ENCODE measurements around the gene TXNDC11. TPM values are rescaled to one million over a fixed set of nuclear protein-coding genes. Genes with fewer than 3 reads are reported as not detected.
A peak's percentile ranks its signal among the peaks of the same experiment; 100 is the strongest.

TXNDC11 gene
- total RNA-seq, 8 experiments from 2014 or later: 10.6 to 30.5 (median 20.3) TPM

GRCh38 chr16:11689031-11689840, 53.4 kb downstream of the TXNDC11 start:
- in situ Hi-C loops (cut with MboI; ENCODE audit: low pct_unique_long_range_greater_than_20kb in 2 of 9, low sequenced_read_pairs in 9 of 9, unreplicated experiment in 9 of 9): no loop called here
- peak in 1 of 8 experiments; percentile 61 for ATAC-seq (replicated peaks in 6 of 8)
- H3K4me1 ChIP-seq (replicated peaks in 1 of 2): peaks cover 5 to 6% of the 10 kb centered on the region in 2 donors
- H3K4me3 ChIP-seq: no peak overlapping the region
- WGBS, 10 experiments: 84 to 100% (median 92%) methylated on average over 1 to 3 of the region's 3 CpGs; no CpG with 5 or more reads in 1 of the 10 experiments
- H3K27ac ChIP-seq: no peak overlapping the region

GRCh38 chr16:11688520-11688886, 54.2 kb downstream of the TXNDC11 start:
- H3K4me3 ChIP-seq: no peak overlapping the region

GRCh38 chr16:11687601-11688519, 54.8 kb downstream of the TXNDC11 start:
- peaks cover 5 to 6% of the 10 kb centered on the region in 2 donors for H3K4me1 ChIP-seq (replicated peaks in 1 of 2)
- H3K27ac ChIP-seq: no peak overlapping the region
- in situ Hi-C loops (cut with MboI; ENCODE audit: low pct_unique_long_range_greater_than_20kb in 2 of 9, low sequenced_read_pairs in 9 of 9, unreplicated experiment in 9 of 9): no loop called here
- H3K4me3 ChIP-seq: no peak overlapping the region
- 60 to 100% (median 94%) methylated on average over 2 to 12 of the region's 13 CpGs for WGBS, 10 experiments
- no peak for ATAC-seq (replicated peaks in 6 of 8)

More at GRCh38 chr16:11688520-11688886, 54.2 kb downstream of the TXNDC11 start:
- in situ Hi-C loops (cut with MboI; ENCODE audit: low pct_unique_long_range_greater_than_20kb in 2 of 9, low sequenced_read_pairs in 9 of 9, unreplicated experiment in 9 of 9): no loop called here
- no peak overlapping the region for H3K27ac ChIP-seq
- WGBS, 10 experiments: 67 to 100% (median 100%) methylated on average over 1 of the region's 1 CpG; no CpG with 5 or more reads in 3 of the 10 experiments
- no peak for ATAC-seq (replicated peaks in 6 of 8)
- peaks cover 5 to 6% of the 10 kb centered on the region in 2 donors for H3K4me1 ChIP-seq (replicated peaks in 1 of 2)

- Histone ChIP-seq H3K4me1 (replicated peaks in 1 of 2) (peaks cover 5 to 6% of the 10 kb centered on the region in 2 donors), H3K27ac (no peak overlapping the region), H3K4me3 (no peak overlapping the region)
- 69 to 100% (median 89%) methylated on average over 3 to 6 of the region's 6 CpGs for whole genome bisulfite sequencing, 10 experiments
- in situ Hi-C loops (cut with MboI; ENCODE audit: low pct_unique_long_range_greater_than_20kb in 2 of 9, low sequenced_read_pairs in 9 of 9, unreplicated experiment in 9 of 9): no loop called here
- ATAC-seq (replicated peaks in 6 of 8): no peak
Measured at GRCh38 chr16:11686713-11687380, 55.8 kb downstream of the TXNDC11 start.

- in situ Hi-C loops (cut with MboI; ENCODE audit: low pct_unique_long_range_greater_than_20kb in 2 of 9, low sequenced_read_pairs in 9 of 9, unreplicated experiment in 9 of 9): no loop called here
- no peak overlapping the region for H3K27ac ChIP-seq
- WGBS, 10 experiments: 54 to 100% (median 91%) methylated on average over 1 to 8 of the region's 9 CpGs
- no peak for ATAC-seq (replicated peaks in 6 of 8)
- H3K4me1 ChIP-seq (replicated peaks in 1 of 2): peaks cover 5 to 6% of the 10 kb centered on the region in 2 donors
- H3K4me3 ChIP-seq: no peak overlapping the region
Measured at GRCh38 chr16:11685844-11686618, 56.6 kb downstream of the TXNDC11 start.

GRCh38 chr16:11684231-11685025, 58.2 kb downstream of the TXNDC11 start:
- WGBS, 10 experiments: 92 to 100% (median 97%) methylated on average over 2 to 8 of the region's 12 CpGs; no CpG with 5 or more reads in 2 of the 10 experiments

GRCh38 chr16:11683145-11683544, 59.5 kb downstream of the TXNDC11 start:
- WGBS, 10 experiments: 66 to 100% (median 81%) methylated on average over 1 to 8 of the region's 11 CpGs; no CpG with 5 or more reads in 4 of the 10 experiments
- in situ Hi-C loops (cut with MboI; ENCODE audit: low pct_unique_long_range_greater_than_20kb in 2 of 9, low sequenced_read_pairs in 9 of 9, unreplicated experiment in 9 of 9): no loop called here
- no peaks in the 10 kb centered on the region for H3K4me1 ChIP-seq (replicated peaks in 1 of 2)
- H3K27ac ChIP-seq: no peak overlapping the region
- no peak overlapping the region for H3K4me3 ChIP-seq
- ATAC-seq (replicated peaks in 6 of 8): peak in 4 of 8 experiments; percentile 14 to 62 (median 38)

More at GRCh38 chr16:11684231-11685025, 58.2 kb downstream of the TXNDC11 start:
- H3K4me1 ChIP-seq (replicated peaks in 1 of 2): no peaks in the 10 kb centered on the region
- H3K27ac ChIP-seq: no peak overlapping the region
- in situ Hi-C loops (cut with MboI; ENCODE audit: low pct_unique_long_range_greater_than_20kb in 2 of 9, low sequenced_read_pairs in 9 of 9, unreplicated experiment in 9 of 9): no loop called here
- no peak overlapping the region for H3K4me3 ChIP-seq
- no peak for ATAC-seq (replicated peaks in 6 of 8)

- whole genome bisulfite sequencing, 10 experiments: 0 to 91% (median 42%) methylated on average over 2 to 5 of the region's 5 CpGs; no CpG with 5 or more reads in 3 of the 10 experiments
- H3K4me3 ChIP-seq: no peak overlapping the region
- H3K27ac ChIP-seq: no peak overlapping the region
- in situ Hi-C loops (cut with MboI; ENCODE audit: low pct_unique_long_range_greater_than_20kb in 2 of 9, low sequenced_read_pairs in 9 of 9, unreplicated experiment in 9 of 9): no loop called here
- H3K4me1 ChIP-seq (replicated peaks in 1 of 2): no peaks in the 10 kb centered on the region
- peak; percentile 23 to 80 (median 71) for ATAC-seq (replicated peaks in 6 of 8)
Measured at GRCh38 chr16:11682655-11683096, 60.0 kb downstream of the TXNDC11 start.

- Histone ChIP-seq H3K4me3 (no peak overlapping the region), H3K4me1 (replicated peaks in 1 of 2) (no peaks in the 10 kb centered on the region), H3K27ac (no peak overlapping the region)
- WGBS, 10 experiments: 46 to 100% (median 76%) methylated on average over 1 to 10 of the region's 12 CpGs
- in situ Hi-C loops (cut with MboI; ENCODE audit: low pct_unique_long_range_greater_than_20kb in 2 of 9, low sequenced_read_pairs in 9 of 9, unreplicated experiment in 9 of 9): no loop called here
- ATAC-seq (replicated peaks in 6 of 8): peak in 7 of 8 experiments; percentile 4 to 66 (median 27)
Measured at GRCh38 chr16:11681976-11682654, 60.5 kb downstream of the TXNDC11 start.

- no peaks in the 10 kb centered on the region for H3K4me1 ChIP-seq (replicated peaks in 1 of 2)
- in situ Hi-C loops (cut with MboI; ENCODE audit: low pct_unique_long_range_greater_than_20kb in 2 of 9, low sequenced_read_pairs in 9 of 9, unreplicated experiment in 9 of 9): no loop called here
- H3K27ac ChIP-seq: no peak overlapping the region
- ATAC-seq (replicated peaks in 6 of 8): no peak
- no peak overlapping the region for H3K4me3 ChIP-seq
- WGBS, 10 experiments: 83 to 90% methylated on average over 1 to 2 of the region's 2 CpGs; no CpG with 5 or more reads in 8 of the 10 experiments
Measured at GRCh38 chr16:11681556-11681955, 61.1 kb downstream of the TXNDC11 start.
